Astrocyte (in vitro differentiated cells and primary cell): ENCODE data around the gene RAD51B. TPM values are rescaled to one million over a fixed set of nuclear protein-coding genes. Genes with fewer than 3 reads are reported as not detected.

Source experiments
- DNase-seq: peaks from one replicate; pipeline ENCODE4 v3.0.0-alpha.2; 2010; ENCODE audit warnings: low read depth
- FAIRE-seq: peaks from 2 replicates; lab custom pipeline; 2011; peaks lifted over from hg19 to GRCh38; lab: Jason Lieb, UNC
- H2AFZ ChIP-seq: 2 replicates; pipeline ENCODE4 v1.6.0; 2012; ENCODE audit warnings: low read depth, low read length, inconsistent platforms
- H3K27ac ChIP-seq: 2 replicates; pipeline ENCODE4 v1.5.1; 2011; ENCODE audit warnings: low read depth, low read length, inconsistent platforms
- H3K27me3 ChIP-seq: 2 replicates; pipeline ENCODE4 v1.6.0; 2011; ENCODE audit warnings: low read length, inconsistent platforms; ENCODE audit not compliant: insufficient read depth
- H3K36me3 ChIP-seq: 2 replicates; pipeline ENCODE4 v1.5.1; 2011; ENCODE audit warnings: low read length, inconsistent platforms; ENCODE audit not compliant: insufficient read depth
- H3K4me1 ChIP-seq: 2 replicates; pipeline ENCODE4 v1.5.1; 2011; ENCODE audit warnings: low read length, inconsistent platforms; ENCODE audit not compliant: insufficient read depth
- H3K4me2 ChIP-seq: 2 replicates; pipeline ENCODE4 v1.6.0; 2012; ENCODE audit warnings: low read length, inconsistent platforms
- H3K4me3 ChIP-seq: 2 replicates; pipeline ENCODE4 v1.5.1; 2011; ENCODE audit warnings: low read depth, mild to moderate bottlenecking, low read length, inconsistent platforms; ENCODE audit not compliant: insufficient read depth
- H3K79me2 ChIP-seq: 2 replicates; pipeline ENCODE4 v1.6.0; 2012; ENCODE audit warnings: mild to moderate bottlenecking, low read length, inconsistent platforms; ENCODE audit not compliant: insufficient read depth
- H3K9ac ChIP-seq: 2 replicates; pipeline ENCODE4 v1.6.0; 2012; ENCODE audit warnings: mild to moderate bottlenecking, low read length, inconsistent platforms
- H3K9me3 ChIP-seq: 2 replicates; pipeline ENCODE4 v1.5.1; 2012; ENCODE audit warnings: low read depth, mild to moderate bottlenecking, low read length, inconsistent platforms; ENCODE audit not compliant: insufficient read depth
- H4K20me1 ChIP-seq: 2 replicates; pipeline ENCODE4 v1.6.0; 2012; ENCODE audit warnings: low read length, inconsistent platforms; ENCODE audit not compliant: insufficient read depth
- H3K27ac Mint-ChIP-seq: one replicate; pipeline ENCODE4 v1.8.0; 2021; ENCODE audit warnings: mild to moderate bottlenecking, mixed read lengths; ENCODE audit not compliant: unreplicated experiment
- H3K27me3 Mint-ChIP-seq: one replicate; pipeline ENCODE4 v1.8.0; 2021; ENCODE audit warnings: low read depth, mixed read lengths; ENCODE audit not compliant: unreplicated experiment
- H3K36me3 Mint-ChIP-seq: one replicate; pipeline ENCODE4 v1.8.0; 2021; ENCODE audit warnings: low read depth, mixed read lengths; ENCODE audit not compliant: unreplicated experiment
- H3K4me1 Mint-ChIP-seq: one replicate; pipeline ENCODE4 v1.8.0; 2021; ENCODE audit warnings: low read depth, mixed read lengths; ENCODE audit not compliant: unreplicated experiment
- H3K4me3 Mint-ChIP-seq: one replicate; pipeline ENCODE4 v1.8.0; 2021; ENCODE audit warnings: mild to moderate bottlenecking, moderate library complexity, mixed read lengths; ENCODE audit not compliant: unreplicated experiment
- H3K9me3 Mint-ChIP-seq: one replicate; pipeline ENCODE4 v1.8.0; 2021; ENCODE audit warnings: mild to moderate bottlenecking, mixed read lengths; ENCODE audit not compliant: unreplicated experiment
- EZH2 ChIP-seq: IDR thresholded peaks from 2 replicates; pipeline ENCODE4 v1.6.1; 2012; ENCODE audit warnings: mild to moderate bottlenecking, low read length, inconsistent platforms; ENCODE audit not compliant: insufficient read depth
- total RNA-seq: library from RNA; stranded (reverse); gene quantifications from 2 replicates; pipeline ENCODE4 v1.2.1, GENCODE V29; 2021
- TF ChIP-seq, protein P1 (sequence below): IDR thresholded peaks from 2 replicates; pipeline ENCODE4 v1.5.1; 2011; ENCODE audit warnings: low read depth, mild to moderate bottlenecking, inconsistent platforms, low read length, moderate library complexity; ENCODE audit not compliant: insufficient read depth

RAD51B gene
- total RNA-seq, 1 donor from 2014 or later = 10.8 TPM

DNA sequence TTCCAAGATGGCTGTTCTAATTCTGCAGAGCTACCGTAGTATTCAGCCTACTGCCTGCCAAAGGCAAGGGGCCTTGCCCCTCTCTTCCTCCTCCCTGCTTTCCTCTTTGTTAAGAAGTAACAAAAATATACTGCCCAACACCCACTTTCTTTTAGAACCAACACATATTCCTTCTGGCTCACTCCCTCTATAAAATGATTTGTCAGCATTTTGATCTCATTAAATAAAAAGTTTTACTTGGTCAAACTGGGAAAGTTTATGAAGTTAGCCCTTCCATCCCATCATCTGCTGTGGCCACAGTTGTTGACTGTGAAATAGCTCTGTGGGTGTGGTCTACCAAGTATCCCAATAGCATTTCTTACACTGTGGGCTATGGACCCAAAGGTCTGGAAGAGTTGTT, 500.9 kb downstream of the RAD51B start:
- no peaks in the 10 kb centered on the region for H4K20me1 ChIP-seq
- no peaks in the 10 kb centered on the region for H3K36me3 Mint-ChIP-seq
- TF ChIP-seq EZH2 = no peak
- TF ChIP-seq, protein P1, sequence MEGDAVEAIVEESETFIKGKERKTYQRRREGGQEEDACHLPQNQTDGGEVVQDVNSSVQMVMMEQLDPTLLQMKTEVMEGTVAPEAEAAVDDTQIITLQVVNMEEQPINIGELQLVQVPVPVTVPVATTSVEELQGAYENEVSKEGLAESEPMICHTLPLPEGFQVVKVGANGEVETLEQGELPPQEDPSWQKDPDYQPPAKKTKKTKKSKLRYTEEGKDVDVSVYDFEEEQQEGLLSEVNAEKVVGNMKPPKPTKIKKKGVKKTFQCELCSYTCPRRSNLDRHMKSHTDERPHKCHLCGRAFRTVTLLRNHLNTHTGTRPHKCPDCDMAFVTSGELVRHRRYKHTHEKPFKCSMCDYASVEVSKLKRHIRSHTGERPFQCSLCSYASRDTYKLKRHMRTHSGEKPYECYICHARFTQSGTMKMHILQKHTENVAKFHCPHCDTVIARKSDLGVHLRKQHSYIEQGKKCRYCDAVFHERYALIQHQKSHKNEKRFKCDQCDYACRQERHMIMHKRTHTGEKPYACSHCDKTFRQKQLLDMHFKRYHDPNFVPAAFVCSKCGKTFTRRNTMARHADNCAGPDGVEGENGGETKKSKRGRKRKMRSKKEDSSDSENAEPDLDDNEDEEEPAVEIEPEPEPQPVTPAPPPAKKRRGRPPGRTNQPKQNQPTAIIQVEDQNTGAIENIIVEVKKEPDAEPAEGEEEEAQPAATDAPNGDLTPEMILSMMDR = no peak

DNA sequence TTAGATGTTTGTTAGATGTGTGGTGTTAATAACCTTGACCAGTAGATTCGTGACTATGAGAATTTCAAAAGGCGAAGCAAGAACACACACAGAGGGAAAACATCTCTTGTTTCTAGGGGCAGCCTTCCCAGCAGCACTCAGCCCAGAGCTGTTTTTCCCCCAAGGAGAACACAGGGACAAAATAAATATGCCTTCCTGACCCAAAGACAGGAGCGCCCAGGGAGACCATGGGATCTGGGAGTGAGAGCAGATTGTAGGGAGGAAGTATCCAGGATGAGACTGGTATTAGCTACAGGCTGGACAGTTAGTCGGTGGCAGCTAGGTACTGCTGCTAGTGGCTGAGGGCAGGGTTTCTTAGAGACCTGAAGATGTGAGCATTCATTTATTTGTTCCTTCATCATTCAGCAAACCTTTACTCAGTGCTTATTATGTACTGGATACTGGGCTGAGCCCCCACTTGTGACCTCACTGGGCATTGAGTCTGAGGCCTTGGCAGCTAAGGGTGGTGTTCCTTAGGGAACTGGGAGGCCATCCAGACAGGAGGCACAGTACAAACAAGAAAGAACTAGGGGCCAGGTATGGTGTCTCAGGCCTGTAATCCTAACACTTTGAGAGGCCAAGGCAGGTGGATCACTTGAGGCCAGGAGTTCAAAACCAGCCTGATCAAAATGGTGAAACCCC, 503.5 kb downstream of the RAD51B start:
- Histone ChIP-seq H3K4me3 (no peak overlapping the region), H3K9ac (no peak overlapping the region), H4K20me1 (no peaks in the 10 kb centered on the region), H3K79me2 (no peaks in the 10 kb centered on the region), H3K4me1 (no peaks in the 10 kb centered on the region), H3K36me3 (no peaks in the 10 kb centered on the region), H3K9me3 (no peaks in the 10 kb centered on the region), H2AFZ (no peak overlapping the region), H3K4me2 (no peak overlapping the region), H3K27ac (no peak overlapping the region), H3K27me3 (no peaks in the 10 kb centered on the region)
- no peaks in the 10 kb centered on the region for H3K4me1 Mint-ChIP-seq
- DNase-seq = no peak
- no peaks in the 10 kb centered on the region for H3K9me3 Mint-ChIP-seq
- H3K27me3 Mint-ChIP-seq = no peaks in the 10 kb centered on the region
- H3K4me3 Mint-ChIP-seq = no peak overlapping the region
- no peak for FAIRE-seq
- no peak overlapping the region for H3K27ac Mint-ChIP-seq
- TF ChIP-seq, protein P1 = no peak
- no peak for TF ChIP-seq EZH2
- no peaks in the 10 kb centered on the region for H3K36me3 Mint-ChIP-seq

More for the DNA sequence above, 500.9 kb downstream of the RAD51B start:
- Histone ChIP-seq H3K27ac (no peak overlapping the region), H3K27me3 (no peaks in the 10 kb centered on the region), H3K4me1 (no peaks in the 10 kb centered on the region), H3K4me3 (no peak overlapping the region), H3K79me2 (no peaks in the 10 kb centered on the region), H2AFZ (no peak overlapping the region), H3K9ac (no peak overlapping the region), H3K9me3 (no peaks in the 10 kb centered on the region), H3K4me2 (no peak overlapping the region), H3K36me3 (no peaks in the 10 kb centered on the region)
- Mint-ChIP-seq H3K4me1 (no peaks in the 10 kb centered on the region), H3K27me3 (no peaks in the 10 kb centered on the region), H3K9me3 (peaks cover 3% of the 10 kb centered on the region), H3K27ac (no peak overlapping the region), H3K4me3 (no peak overlapping the region)
- DNase-seq (no peak), FAIRE-seq (no peak)

DNA sequence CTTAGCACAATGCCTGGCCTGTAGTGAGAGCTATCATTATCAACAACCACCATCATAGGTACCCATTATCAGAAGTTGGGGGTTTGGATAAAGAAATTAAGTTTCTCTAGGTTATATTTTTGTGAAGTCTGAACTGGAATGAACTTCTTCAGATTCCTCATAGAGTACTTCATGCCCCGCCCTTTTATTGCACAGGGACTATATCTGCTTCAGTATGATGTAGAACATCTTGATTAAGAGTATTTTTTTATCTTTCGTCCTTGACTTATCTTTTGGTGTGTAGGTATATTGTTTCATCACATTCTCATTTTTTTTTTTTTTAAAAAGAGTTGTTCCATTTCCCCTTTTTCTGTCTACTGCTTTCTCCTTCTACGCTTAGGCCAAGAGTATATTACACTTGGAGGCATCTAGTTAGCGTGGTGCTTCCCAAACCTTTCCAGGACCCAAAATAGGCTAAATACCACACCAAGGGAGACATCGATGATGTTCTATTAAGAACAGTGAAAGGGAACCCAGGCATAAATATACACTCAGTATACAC, 505.8 kb downstream of the RAD51B start:
- Histone ChIP-seq H3K4me2 (no peak overlapping the region), H3K36me3 (no peaks in the 10 kb centered on the region), H3K4me3 (no peak overlapping the region), H2AFZ (no peak overlapping the region), H3K9ac (no peak overlapping the region), H3K27ac (no peak overlapping the region), H3K4me1 (no peaks in the 10 kb centered on the region), H3K27me3 (no peaks in the 10 kb centered on the region), H3K9me3 (no peaks in the 10 kb centered on the region), H3K79me2 (no peaks in the 10 kb centered on the region), H4K20me1 (no peaks in the 10 kb centered on the region)
- Mint-ChIP-seq H3K4me1 (no peaks in the 10 kb centered on the region), H3K27me3 (no peaks in the 10 kb centered on the region), H3K27ac (no peak overlapping the region), H3K4me3 (no peak overlapping the region), H3K36me3 (no peaks in the 10 kb centered on the region), H3K9me3 (no peaks in the 10 kb centered on the region)
- FAIRE-seq (no peak), DNase-seq (no peak)
- TF ChIP-seq, protein P1 = no peak
- TF ChIP-seq EZH2 = no peak
